SK-N-SH (cell line): ENCODE results near the gene MDH1. TPM values are rescaled to one million over a fixed set of nuclear protein-coding genes. Genes with fewer than 3 reads are reported as not detected.

ENCODE experiments used
- CTCF ChIA-PET: fragments of 300-600, 350-600 bp; formaldehyde crosslinking; extraction: SDS; loops from one replicate; lab custom pipeline; 2021; lab: Yijun Ruan, JAX
- POLR2A ChIA-PET: fragments of 350-600 bp; sonication (Branson Sonifier 250); formaldehyde crosslinking; extraction: SDS; loops from one replicate; lab custom pipeline; 2020; ENCODE audit warnings: antibody characterized with exemption, inconsistent platforms; lab: Yijun Ruan, JAX
- DNase-seq: peaks from one replicate; pipeline ENCODE4 v3.0.0; 2012
- H2AFZ ChIP-seq: fragments of 200-600 bp; sonication (generic); 2 replicates; pipeline ENCODE4 v1.8.1; 2016; ENCODE audit warnings: antibody characterized with exemption, mild to moderate bottlenecking, low read depth
- H3F3A ChIP-seq: fragments of 200-600 bp; sonication (generic); replicated peaks from 2 replicates; pipeline ENCODE3; 2016; ENCODE audit warnings: antibody characterized with exemption, mild to moderate bottlenecking; ENCODE audit not compliant: insufficient read depth
- H3K27ac ChIP-seq, 2 experiments: fragments of 200-500 bp in 1 of 2; fragments of 200-600 bp in 1 of 2; sonication (Bioruptor generic) in 1 of 2; sonication (generic), shearing (Covaris generic) in 1 of 2; 2 replicates each; pipeline versions ENCODE4 v1.5.1 to v1.6.1; 2014 to 2016; ENCODE audit warnings: low read depth in 2 of 2, inconsistent platforms in 1 of 2, low read length in 1 of 2, mild to moderate bottlenecking in 1 of 2, mixed read lengths in 1 of 2
- H3K27me3 ChIP-seq: fragments of 200-600 bp; sonication (generic), shearing (Covaris generic); 2 replicates; pipeline ENCODE4 v1.6.1; 2016; ENCODE audit warnings: mixed run types; ENCODE audit not compliant: insufficient read depth
- H3K36me3 ChIP-seq, 2 experiments: fragments of 200-500 bp in 1 of 2; fragments of 200-600 bp in 1 of 2; sonication (Bioruptor generic) in 1 of 2; sonication (generic) in 1 of 2; replicated peaks in 1 of 2; 2 replicates each; pipeline versions ENCODE3 to v1.5.1; 2014 to 2016; ENCODE audit warnings: low read length in 1 of 2, mild to moderate bottlenecking in 1 of 2; ENCODE audit not compliant: insufficient read depth in 2 of 2, control insufficient read depth in 1 of 2
- H3K4me1 ChIP-seq, 2 experiments: fragments of 200-500 bp in 1 of 2; fragments of 200-600 bp in 1 of 2; sonication (Bioruptor generic) in 1 of 2; sonication (generic), shearing (Covaris generic) in 1 of 2; 2 replicates each; pipeline versions ENCODE4 v1.5.1 to v1.6.1; 2014 to 2016; ENCODE audit warnings: low read depth in 1 of 2, low read length in 1 of 2, mixed run types in 1 of 2; ENCODE audit not compliant: insufficient read depth in 2 of 2, control insufficient read depth in 1 of 2
- H3K4me2 ChIP-seq: fragments of 200-600 bp; sonication (generic), shearing (Covaris generic); 2 replicates; pipeline ENCODE4 v1.6.1; 2017; ENCODE audit warnings: mixed run types
- H3K4me3 ChIP-seq, 2 experiments: fragments of 200-500 bp in 1 of 2; fragments of 200-600 bp in 1 of 2; sonication (Bioruptor generic) in 1 of 2; sonication (generic), shearing (Covaris generic) in 1 of 2; 2 replicates each; pipeline versions ENCODE4 v1.5.1 to v1.8.1; 2014 to 2016; ENCODE audit warnings: low read depth in 2 of 2, inconsistent platforms in 1 of 2, low read length in 1 of 2, mild to moderate bottlenecking in 1 of 2, mixed read lengths in 1 of 2, moderate library complexity in 1 of 2
- H3K79me2 ChIP-seq: fragments of 200-600 bp; sonication (generic); 2 replicates; pipeline ENCODE4 v1.8.1; 2017; ENCODE audit warnings: mild to moderate bottlenecking; ENCODE audit not compliant: insufficient read depth
- H3K9ac ChIP-seq: fragments of 200-600 bp; sonication (generic); 2 replicates; pipeline ENCODE4 v1.6.1; 2017; ENCODE audit warnings: mixed run types
- H3K9me2 ChIP-seq: fragments of 200-600 bp; sonication (generic); 2 replicates; pipeline ENCODE4 v1.6.1; 2017; ENCODE audit warnings: mixed run types
- H3K9me3 ChIP-seq: fragments of 200-600 bp; sonication (generic); 2 replicates; pipeline ENCODE4 v1.6.1; 2017; ENCODE audit warnings: mixed run types, mild to moderate bottlenecking, moderate library complexity
- H4K20me1 ChIP-seq: fragments of 200-600 bp; sonication (generic); 2 replicates; pipeline ENCODE4 v1.6.1; 2017; ENCODE audit warnings: mild to moderate bottlenecking, mixed run types; ENCODE audit not compliant: insufficient read depth
- CHD2 ChIP-seq: fragments of 150-350 bp; IDR thresholded peaks from 2 replicates; pipeline ENCODE4 v1.6.1; 2018; ENCODE audit warnings: low read length; ENCODE audit not compliant: partially characterized antibody
- CTCF ChIP-seq: fragments of 200-600 bp; sonication (generic); IDR thresholded peaks from 2 replicates; pipeline ENCODE4 v1.6.1; 2017; ENCODE audit warnings: antibody characterized with exemption, mild to moderate bottlenecking, moderate library complexity
- FOSL2 ChIP-seq: IDR thresholded peaks from 2 replicates; pipeline ENCODE4 v1.4.0; 2012; ENCODE audit warnings: low read depth, mild to moderate bottlenecking, moderate library complexity, borderline replicate concordance
- FOXJ3 ChIP-seq: sonication (generic); formaldehyde crosslinking; IDR thresholded peaks from 2 replicates; pipeline ENCODE4 v1.5.1; 2020; ENCODE audit warnings: mild to moderate bottlenecking, missing genetic modification reagents
- GATA2 ChIP-seq: sonication (generic); formaldehyde crosslinking; IDR thresholded peaks from 2 replicates; pipeline ENCODE4 v1.5.0; 2020; ENCODE audit warnings: mild to moderate bottlenecking, missing genetic modification reagents
- IRF3 ChIP-seq: fragments of 150-350 bp; IDR thresholded peaks from 2 replicates; pipeline ENCODE4 v1.6.1; 2016; ENCODE audit warnings: mild to moderate bottlenecking, low read depth, low read length
- MAX ChIP-seq: IDR thresholded peaks from 2 replicates; pipeline ENCODE4 v1.4.0; 2012; ENCODE audit warnings: low read depth
- MXI1 ChIP-seq: IDR thresholded peaks from 2 replicates; pipeline ENCODE4 v1.6.1; 2012; ENCODE audit warnings: mild to moderate bottlenecking, low read depth, low read length, improper control_type of control experiment
- NRF1 ChIP-seq: IDR thresholded peaks from 2 replicates; pipeline ENCODE4 v1.6.1; 2012; ENCODE audit warnings: low read depth, mild to moderate bottlenecking, low read length
- POLR2AphosphoS5 ChIP-seq: IDR thresholded peaks from 2 replicates; pipeline ENCODE4 v1.6.1; 2012; ENCODE audit warnings: low read depth, low read length
- RAD21 ChIP-seq: IDR thresholded peaks from 2 replicates; pipeline ENCODE4 v1.6.1; 2012; ENCODE audit warnings: mild to moderate bottlenecking, low read length
- RFX5 ChIP-seq: IDR thresholded peaks from 2 replicates; pipeline ENCODE4 v1.6.1; 2012; ENCODE audit warnings: mild to moderate bottlenecking, improper control_type of control experiment, low read length
- TAF1 ChIP-seq: IDR thresholded peaks from 2 replicates; pipeline ENCODE4 v1.6.1; 2012; ENCODE audit warnings: low read depth, mild to moderate bottlenecking, low read length, moderate library complexity, borderline replicate concordance
- YY1 ChIP-seq: IDR thresholded peaks from 2 replicates; pipeline ENCODE4 v1.4.0; 2012; ENCODE audit warnings: low read depth, mild to moderate bottlenecking
- ZBTB33 ChIP-seq: IDR thresholded peaks from 2 replicates; pipeline ENCODE4 v1.4.0; 2012; ENCODE audit warnings: low read depth, borderline replicate concordance
- WGBS: methylation state at CpG from one replicate; pipeline ENCODE4 v1.1.6; 2017; ENCODE audit warnings: low lambda C conversion rate; 5-methylcytosine and 5-hydroxymethylcytosine counted together
- polyA plus RNA-seq, 3 experiments: library from polyadenylated mRNA; depleted of rRNA; stranded (reverse); fragments of >200 nt; gene quantifications; 2 replicates each; pipeline ENCODE4 v1.2.3, GENCODE V29; 2012

The MDH1 gene
- polyA plus RNA-seq, 1 of the 3 experiments (the other 2 are of a cell fraction): 201 TPM

GRCh38 chr2:63587814-63588384 is 864 bp upstream of the MDH1 start:
- DNase-seq: no peak
- peaks cover 83% of the 10 kb centered on the region for H3K79me2 ChIP-seq
- no peaks in the 10 kb centered on the region for H3K27me3 ChIP-seq
- peak overlapping the region; percentile 89 to 91 for H3K27ac ChIP-seq
- no peak for TF ChIP-seq IRF3
- 0 out of 2 replicates have a peak, but pooled peaks have one; percentile 4 for TF ChIP-seq ZBTB33
- TF ChIP-seq RFX5: no peak
- TF ChIP-seq POLR2AphosphoS5: peak; percentile 6; the same call in 1 of the 2 replicates
- TF ChIP-seq TAF1: peak; percentile 31; the same call in 1 of the 2 replicates
- TF ChIP-seq FOXJ3: peak; percentile 49; the same call in 1 of the 2 replicates
- TF ChIP-seq, all 33 proteins: peak for 4
- peak overlapping the region; percentile 97 to 100 for H3K4me3 ChIP-seq
- H3K9me3 ChIP-seq: no peaks in the 10 kb centered on the region
- H3F3A ChIP-seq: no peaks in the 10 kb centered on the region
- WGBS: 4% methylated on average over 22 of the region's 33 CpGs
- H3K9me2 ChIP-seq: no peaks in the 10 kb centered on the region
- peaks cover 0 to 12% of the 10 kb centered on the region in 2 experiments for H3K36me3 ChIP-seq
- H4K20me1 ChIP-seq: no peaks in the 10 kb centered on the region
- CTCF ChIA-PET: interaction anchor here (0.6 to 1.8 kb wide), 6 partner anchors 10 to 1131 kb away, joined by 3 to 6 read pairs (median 3); no protein-coding TSS in a partner anchor
- peak overlapping the region; percentile 79 for H3K4me2 ChIP-seq
- H3K9ac ChIP-seq: peak overlapping the region; percentile 78
- peaks cover 6 to 11% of the 10 kb centered on the region in 2 experiments for H3K4me1 ChIP-seq
- H2AFZ ChIP-seq: peak overlapping the region; percentile 94
- POLR2A ChIA-PET: interaction anchor here (1.0 to 1.7 kb wide), 3 partner anchors 12 to 254 kb away, joined by 3 to 10 read pairs (median 8); partner anchors contain the start of gene UGP2

- Histone ChIP-seq H3K4me1 (peaks cover 6 to 11% of the 10 kb centered on the region in 2 experiments), H3K4me2 (peak overlapping the region; percentile 79), H4K20me1 (no peaks in the 10 kb centered on the region), H3F3A (no peaks in the 10 kb centered on the region), H3K9me2 (no peaks in the 10 kb centered on the region), H3K79me2 (peaks cover 85% of the 10 kb centered on the region), H2AFZ (peak overlapping the region; percentile 80), H3K4me3 (peak overlapping the region; percentile 97 to 100), H3K9me3 (no peaks in the 10 kb centered on the region), H3K27me3 (no peaks in the 10 kb centered on the region), H3K27ac (peak overlapping the region; percentile 89 to 93; a peak in 3 of 4 replicates), H3K36me3 (peaks cover 10 to 20% of the 10 kb centered on the region in 2 experiments), H3K9ac (peak overlapping the region; percentile 75)
- ChIA-PET CTCF (interaction anchor here (1.1 to 2.0 kb wide), 3 partner anchors 17 to 272 kb away, joined by 3 to 4 read pairs (median 3); no protein-coding TSS in a partner anchor), POLR2A (interaction anchor here (0.6 to 1.7 kb wide), 5 partner anchors 11 to 829 kb away, joined by 3 to 10 read pairs (median 4); partner anchors contain the start of gene UGP2)
- TF ChIP-seq CTCF (no peak), GATA2 (CRISPR knock-in tag) (peak; percentile 41), MXI1 (no peak), FOXJ3 (0 out of 2 replicates have a peak, but pooled peaks have one; percentile 22), CHD2 (no peak), RAD21 (no peak), NRF1 (no peak), YY1 (0 out of 2 replicates have a peak, but pooled peaks have one; percentile 47), FOSL2 (no peak), MAX (no peak)
- WGBS: 3% methylated on average over 20 of the region's 26 CpGs
- peak; percentile 19 for DNase-seq
These were observed 590 bp downstream of the MDH1 start for GRCh38 chr2:63589148-63589958.
